Peyer's patch (tissue), 4 donors: Measurements from ENCODE around the gene ANXA6. TPM values are rescaled to one million over a fixed set of nuclear protein-coding genes. Genes with fewer than 3 reads are reported as not detected.

Source experiments
- DNase-seq, 3 donors: peaks; one replicate each; pipeline ENCODE4 v3.0.0-alpha.2; 2017 to 2019
- H3K27ac ChIP-seq, 4 donors: fragments of 200-600 bp; sonication (generic); one replicate each; pipeline ENCODE4 v1.5.1; 2016 to 2019
- H3K27me3 ChIP-seq, 2 donors: fragments of 200-600 bp; sonication (generic); one replicate each; pipeline ENCODE4 v1.5.1; 2019
- H3K36me3 ChIP-seq, 3 donors: fragments of 200-600 bp; sonication (generic); one replicate each; pipeline ENCODE4 v1.5.1; 2016 to 2019
- H3K4me1 ChIP-seq, 4 donors: fragments of 200-600 bp; sonication (generic); one replicate each; pipeline ENCODE4 v1.5.1; 2016 to 2019
- H3K4me3 ChIP-seq, 4 donors: fragments of 200-600 bp; sonication (generic); 1 replicate in 3 of 4; 2 replicates in 1 of 4; pipeline ENCODE4 v1.5.1; 2016 to 2019; ENCODE audit warnings: mild to moderate bottlenecking in 1 of 4
- H3K9me3 ChIP-seq, 4 donors: fragments of 200-600 bp; sonication (generic); one replicate each; pipeline ENCODE4 v1.5.1; 2016 to 2019; ENCODE audit warnings: mild to moderate bottlenecking in 1 of 4
- CTCF ChIP-seq, 6 experiments: fragments of 450-650 bp in 4 of 6; fragments of 200-600 bp in 2 of 6; sonication (generic) in 1 of 6; IDR thresholded peaks; one replicate each; pipeline ENCODE4 v1.5.1; 2017 to 2019; ENCODE audit warnings: antibody characterized with exemption in 6 of 6, mild to moderate bottlenecking in 3 of 6, moderate library complexity in 1 of 6
- POLR2A ChIP-seq, 2 donors: fragments of 450-650 bp; IDR thresholded peaks; one replicate each; pipeline ENCODE4 v1.5.1; 2017; ENCODE audit warnings: antibody characterized with exemption in 2 of 2, mild to moderate bottlenecking in 2 of 2, moderate library complexity in 2 of 2
- total RNA-seq, 4 donors: library from RNA; depleted of rRNA; stranded (reverse); fragments of >200 nt; gene quantifications; one replicate each; pipeline ENCODE4 v1.1.0, GENCODE V29; 2016

Gene ANXA6
- total RNA-seq, 4 donors from 2014 or later = 11.2 to 228 (median 30.1) TPM

GRCh38 chr5:151183456-151184245, 26.1 kb upstream of the ANXA6 start:
- Histone ChIP-seq H3K4me1 (no peaks in the 10 kb centered on the region), H3K27me3 (no peaks in the 10 kb centered on the region), H3K36me3 (peaks cover 0 to 22% (median 0%) of the 10 kb centered on the region in 3 donors), H3K9me3 (no peaks in the 10 kb centered on the region), H3K4me3 (no peak overlapping the region), H3K27ac (no peak overlapping the region)
- no peak for TF ChIP-seq POLR2A (IDR thresholded peaks at IDR 0.05)
- TF ChIP-seq CTCF (IDR thresholded peaks at IDR 0.05) = no peak
- no peak for DNase-seq

GRCh38 chr5:151182976-151183375, 25.4 kb upstream of the ANXA6 start:
- Histone ChIP-seq H3K4me1 (no peaks in the 10 kb centered on the region), H3K27me3 (no peaks in the 10 kb centered on the region), H3K36me3 (peaks cover 0 to 22% (median 0%) of the 10 kb centered on the region in 3 donors), H3K9me3 (no peaks in the 10 kb centered on the region), H3K27ac (no peak overlapping the region), H3K4me3 (no peak overlapping the region)
- TF ChIP-seq CTCF (IDR thresholded peaks at IDR 0.05) (no peak), POLR2A (IDR thresholded peaks at IDR 0.05) (no peak)
- DNase-seq = no peak

- TF ChIP-seq CTCF (IDR thresholded peaks at IDR 0.05) = no peak
- TF ChIP-seq POLR2A (IDR thresholded peaks at IDR 0.05) = no peak
- H3K4me1 ChIP-seq = no peaks in the 10 kb centered on the region
- H3K27me3 ChIP-seq = no peaks in the 10 kb centered on the region
- no peaks in the 10 kb centered on the region for H3K9me3 ChIP-seq
- H3K4me3 ChIP-seq = no peak overlapping the region
- DNase-seq = no peak
- no peak overlapping the region for H3K27ac ChIP-seq
- H3K36me3 ChIP-seq = peaks cover 0 to 22% (median 0%) of the 10 kb centered on the region in 3 donors
These were observed 24.9 kb upstream of the ANXA6 start for GRCh38 chr5:151182524-151182900.

- DNase-seq = no peak
- Histone ChIP-seq H3K27me3 (no peaks in the 10 kb centered on the region), H3K4me3 (no peak overlapping the region), H3K9me3 (no peaks in the 10 kb centered on the region), H3K4me1 (no peaks in the 10 kb centered on the region), H3K36me3 (peaks cover 0 to 22% (median 0%) of the 10 kb centered on the region in 3 donors), H3K27ac (no peak overlapping the region)
- TF ChIP-seq POLR2A (IDR thresholded peaks at IDR 0.05) (no peak), CTCF (IDR thresholded peaks at IDR 0.05) (no peak)
These were observed 24.4 kb upstream of the ANXA6 start for GRCh38 chr5:151181818-151182523.

- no peaks in the 10 kb centered on the region for H3K4me1 ChIP-seq
- H3K9me3 ChIP-seq = no peaks in the 10 kb centered on the region
- no peaks in the 10 kb centered on the region for H3K27me3 ChIP-seq
- TF ChIP-seq POLR2A (IDR thresholded peaks at IDR 0.05) = no peak
- H3K36me3 ChIP-seq = peaks cover 0 to 14% (median 0%) of the 10 kb centered on the region in 3 donors
- no peak overlapping the region for H3K4me3 ChIP-seq
- H3K27ac ChIP-seq = no peak overlapping the region
- no peak for DNase-seq
These were observed 22.7 kb upstream of the ANXA6 start for GRCh38 chr5:151180291-151180690.

GRCh38 chr5:151179489-151179840, 21.9 kb upstream of the ANXA6 start:
- Histone ChIP-seq H3K9me3 (no peaks in the 10 kb centered on the region), H3K27ac (no peak overlapping the region), H3K36me3 (peaks cover 0 to 11% (median 0%) of the 10 kb centered on the region in 3 donors), H3K4me1 (no peaks in the 10 kb centered on the region), H3K27me3 (no peaks in the 10 kb centered on the region), H3K4me3 (no peak overlapping the region)
- DNase-seq = no peak
- TF ChIP-seq POLR2A (IDR thresholded peaks at IDR 0.05) = no peak
- no peak for TF ChIP-seq CTCF (IDR thresholded peaks at IDR 0.05)
